GM18520 (cell line): Measurements from ENCODE around the gene ZFHX3.

Experiments used
- ATAC-seq: cut with Tn5 transposase; IDR thresholded peaks from one replicate; pipeline ENCODE4 v1.9.1; 2021; ENCODE audit not compliant: unreplicated experiment

ZFHX3 gene

GRCh38 chr16:73041676-73042075 is 6.3 kb downstream of the ZFHX3 start:
- no peak for ATAC-seq

- no peak for ATAC-seq
Measured at GRCh38 chr16:73040735-73041402, 7.1 kb downstream of the ZFHX3 start.

- ATAC-seq, result no peak
Measured at GRCh38 chr16:73040136-73040535, 7.8 kb downstream of the ZFHX3 start.

- no peak for ATAC-seq
Measured at GRCh38 chr16:73037845-73038570, 9.9 kb downstream of the ZFHX3 start.

GRCh38 chr16:73037331-73037745 is 10.6 kb downstream of the ZFHX3 start:
- no peak for ATAC-seq

- peak; percentile 51 for ATAC-seq
Measured at GRCh38 chr16:73036074-73036826, 11.7 kb downstream of the ZFHX3 start.

GRCh38 chr16:73034374-73034773 is 13.6 kb downstream of the ZFHX3 start:
- peak; percentile 44 for ATAC-seq

- ATAC-seq, result no peak
Measured at GRCh38 chr16:73033271-73033998, 14.5 kb downstream of the ZFHX3 start.

GRCh38 chr16:73032541-73033270 is 15.2 kb downstream of the ZFHX3 start:
- no peak for ATAC-seq

- no peak for ATAC-seq
Measured at GRCh38 chr16:73031984-73032383, 15.9 kb downstream of the ZFHX3 start.

- ATAC-seq, result no peak
Measured at GRCh38 chr16:73031155-73031866, 16.6 kb downstream of the ZFHX3 start.

GRCh38 chr16:73028721-73029361 is 19.1 kb downstream of the ZFHX3 start:
- no peak for ATAC-seq

GRCh38 chr16:73028263-73028662 is 19.7 kb downstream of the ZFHX3 start:
- ATAC-seq, result no peak

GRCh38 chr16:73027685-73028111 is 20.2 kb downstream of the ZFHX3 start:
- no peak for ATAC-seq

GRCh38 chr16:73026754-73027684 is 20.9 kb downstream of the ZFHX3 start:
- ATAC-seq, result no peak

GRCh38 chr16:73025856-73026210 is 22.1 kb downstream of the ZFHX3 start:
- no peak for ATAC-seq

GRCh38 chr16:73025151-73025855 is 22.6 kb downstream of the ZFHX3 start:
- no peak for ATAC-seq
